ENCODE measurements around the gene PRSS57.

PRSS57 gene

GRCh38 chr19:639253-640160 lies 55.7 kb downstream of the PRSS57 start, which contains the start of gene FGF22:
Gene FGF22, plus strand, starts transcription at chr19:639879. Its CDS starts 47 bp downstream, at chr19:639926.
- Histone ChIP-seq H3K27me3 (ENCODE audit: insufficient read depth, poor library complexity, severe bottlenecking) (peaks cover 4% of the 10 kb centered on the region), H3K4me3 (replicated peaks; ENCODE audit: insufficient read depth, low read length) (no peak within 1 kb of the TSS; the same call in 1 of the 2 replicates), H3K27ac (replicated peaks) (no peak within 1 kb of the TSS)
- DNase-seq (ENCODE audit: low read depth in 1 of 2, low spot score in 1 of 2), result peak; percentile 72 to 83
- TF ChIP-seq REST (IDR thresholded peaks at IDR 0.05; ENCODE audit: insufficient replicate concordance, low read depth) (no peak), CTCF (IDR thresholded peaks at IDR 0.05; ENCODE audit: insufficient read depth, low read length) (no peak), GABPA (IDR thresholded peaks at IDR 0.05; ENCODE audit: low read depth) (no peak), SPI1 (IDR thresholded peaks at IDR 0.05; ENCODE audit: borderline replicate concordance, low read depth) (no peak), POLR2AphosphoS5 (IDR thresholded peaks at IDR 0.05; ENCODE audit: low read depth) (no peak)

GRCh38 chr19:638906-639252 lies 56.4 kb downstream of the PRSS57 start:
- TF ChIP-seq GABPA (IDR thresholded peaks at IDR 0.05; ENCODE audit: low read depth) (no peak), CTCF (IDR thresholded peaks at IDR 0.05; ENCODE audit: insufficient read depth, low read length) (no peak), REST (IDR thresholded peaks at IDR 0.05; ENCODE audit: insufficient replicate concordance, low read depth) (no peak), SPI1 (IDR thresholded peaks at IDR 0.05; ENCODE audit: borderline replicate concordance, low read depth) (no peak), POLR2AphosphoS5 (IDR thresholded peaks at IDR 0.05; ENCODE audit: low read depth) (no peak)
- Histone ChIP-seq H3K4me3 (replicated peaks; ENCODE audit: insufficient read depth, low read length) (no peak overlapping the region), H3K27me3 (ENCODE audit: insufficient read depth, poor library complexity, severe bottlenecking) (peaks cover 4% of the 10 kb centered on the region), H3K27ac (replicated peaks) (no peak overlapping the region)
- no peak for DNase-seq (ENCODE audit: low read depth in 1 of 2, low spot score in 1 of 2)
